ENCODE results near the gene STK11.

STK11 gene

DNA sequence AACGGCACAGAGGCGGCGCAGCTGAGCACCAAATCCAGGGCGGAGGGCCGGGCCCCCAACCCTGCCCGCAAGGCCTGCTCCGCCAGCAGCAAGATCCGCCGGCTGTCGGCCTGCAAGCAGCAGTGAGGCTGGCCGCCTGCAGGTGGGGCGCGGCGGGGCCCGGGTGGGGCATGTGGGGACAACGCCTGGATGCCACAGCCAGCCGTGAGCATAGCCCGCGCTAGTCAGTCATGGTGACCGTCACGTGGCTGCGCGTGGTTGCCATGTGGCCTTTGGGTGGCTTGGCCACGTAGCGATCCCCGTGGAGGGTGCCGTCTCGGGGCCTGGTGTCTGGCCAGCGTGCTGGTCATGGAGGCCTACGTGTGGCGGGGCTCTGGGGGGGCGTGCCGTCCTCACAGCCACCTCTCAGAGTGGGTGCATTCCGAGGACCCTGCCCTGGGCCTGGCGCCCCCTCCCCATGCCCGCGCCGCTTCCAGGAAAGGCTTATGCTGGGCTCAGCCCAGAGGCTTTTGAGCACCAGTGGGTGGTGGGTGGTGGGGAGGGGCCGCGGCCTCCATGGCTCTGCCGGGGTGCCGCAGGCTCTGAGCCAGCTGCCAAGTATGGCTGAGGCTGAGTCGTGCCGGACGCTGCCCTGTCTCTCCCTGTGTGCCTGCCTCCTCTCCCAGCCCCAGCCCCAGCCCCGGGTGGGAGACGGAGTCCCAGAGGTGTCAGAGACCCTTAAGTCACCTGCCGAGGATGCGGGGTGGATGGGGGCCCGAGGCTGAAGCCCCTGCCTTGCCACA is 21.1 kb downstream of the STK11 start:
- no peak for DNase-seq

DNA sequence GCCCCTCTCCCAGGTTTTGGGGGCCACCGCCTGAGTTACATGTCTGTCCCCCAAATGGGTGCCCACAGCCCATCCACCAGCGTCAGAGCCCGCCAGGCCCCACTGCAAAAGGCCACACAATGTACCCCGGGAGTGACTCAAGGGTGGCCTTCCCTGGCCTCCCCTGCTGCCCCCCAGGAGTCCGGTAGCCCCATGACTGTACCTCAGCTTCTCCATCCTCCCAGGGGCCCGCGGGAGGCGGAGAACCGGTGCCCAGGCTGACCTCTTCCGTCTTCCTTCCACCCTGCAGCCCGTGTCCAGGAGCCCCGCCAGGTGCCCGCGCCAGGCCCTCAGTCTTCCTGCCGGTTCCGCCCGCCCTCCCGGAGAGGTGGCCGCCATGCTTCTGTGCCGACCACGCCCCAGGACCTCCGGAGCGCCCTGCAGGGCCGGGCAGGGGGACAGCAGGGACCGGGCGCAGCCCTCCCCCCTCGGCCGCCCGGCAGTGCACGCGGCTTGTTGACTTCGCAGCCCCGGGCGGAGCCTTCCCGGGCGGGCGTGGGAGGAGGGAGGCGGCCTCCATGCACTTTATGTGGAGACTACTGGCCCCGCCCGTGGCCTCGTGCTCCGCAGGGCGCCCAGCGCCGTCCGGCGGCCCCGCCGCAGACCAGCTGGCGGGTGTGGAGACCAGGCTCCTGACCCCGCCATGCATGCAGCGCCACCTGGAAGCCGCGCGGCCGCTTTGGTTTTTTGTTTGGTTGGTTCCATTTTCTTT is 21.9 kb downstream of the STK11 start:
- no peak for DNase-seq

DNA sequence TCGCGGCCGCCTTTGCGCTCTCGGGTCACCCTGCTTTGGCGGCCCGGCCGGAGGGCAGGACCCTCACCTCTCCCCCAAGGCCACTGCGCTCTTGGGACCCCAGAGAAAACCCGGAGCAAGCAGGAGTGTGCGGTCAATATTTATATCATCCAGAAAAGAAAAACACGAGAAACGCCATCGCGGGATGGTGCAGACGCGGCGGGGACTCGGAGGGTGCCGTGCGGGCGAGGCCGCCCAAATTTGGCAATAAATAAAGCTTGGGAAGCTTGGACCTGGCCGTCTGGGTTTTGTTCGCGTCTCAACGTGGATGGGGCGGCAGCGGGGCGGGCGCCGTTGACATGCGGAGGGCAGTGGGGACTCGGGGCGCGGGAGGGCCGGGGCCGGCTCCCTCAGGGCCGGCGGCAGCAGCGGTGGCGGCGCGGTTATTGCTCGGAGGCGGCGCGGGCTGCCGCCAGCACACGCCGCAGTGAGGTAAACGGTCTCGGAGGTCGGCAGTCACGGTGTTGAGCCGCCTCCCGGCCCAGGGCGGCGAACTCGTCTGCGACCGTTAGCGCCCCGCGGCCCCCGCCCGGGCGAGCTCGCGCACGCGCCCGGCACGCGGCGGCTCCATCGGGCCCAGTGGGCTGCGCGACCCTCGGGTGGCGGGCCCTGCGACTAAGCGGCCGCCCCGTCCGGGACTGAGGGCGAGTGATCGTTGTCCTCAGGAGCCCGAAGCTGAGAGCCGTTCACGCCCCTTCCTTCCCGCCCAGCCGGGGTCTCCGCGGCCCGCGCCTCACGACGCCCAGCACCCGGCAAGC is 22.8 kb downstream of the STK11 start:
- no peak for DNase-seq

DNA sequence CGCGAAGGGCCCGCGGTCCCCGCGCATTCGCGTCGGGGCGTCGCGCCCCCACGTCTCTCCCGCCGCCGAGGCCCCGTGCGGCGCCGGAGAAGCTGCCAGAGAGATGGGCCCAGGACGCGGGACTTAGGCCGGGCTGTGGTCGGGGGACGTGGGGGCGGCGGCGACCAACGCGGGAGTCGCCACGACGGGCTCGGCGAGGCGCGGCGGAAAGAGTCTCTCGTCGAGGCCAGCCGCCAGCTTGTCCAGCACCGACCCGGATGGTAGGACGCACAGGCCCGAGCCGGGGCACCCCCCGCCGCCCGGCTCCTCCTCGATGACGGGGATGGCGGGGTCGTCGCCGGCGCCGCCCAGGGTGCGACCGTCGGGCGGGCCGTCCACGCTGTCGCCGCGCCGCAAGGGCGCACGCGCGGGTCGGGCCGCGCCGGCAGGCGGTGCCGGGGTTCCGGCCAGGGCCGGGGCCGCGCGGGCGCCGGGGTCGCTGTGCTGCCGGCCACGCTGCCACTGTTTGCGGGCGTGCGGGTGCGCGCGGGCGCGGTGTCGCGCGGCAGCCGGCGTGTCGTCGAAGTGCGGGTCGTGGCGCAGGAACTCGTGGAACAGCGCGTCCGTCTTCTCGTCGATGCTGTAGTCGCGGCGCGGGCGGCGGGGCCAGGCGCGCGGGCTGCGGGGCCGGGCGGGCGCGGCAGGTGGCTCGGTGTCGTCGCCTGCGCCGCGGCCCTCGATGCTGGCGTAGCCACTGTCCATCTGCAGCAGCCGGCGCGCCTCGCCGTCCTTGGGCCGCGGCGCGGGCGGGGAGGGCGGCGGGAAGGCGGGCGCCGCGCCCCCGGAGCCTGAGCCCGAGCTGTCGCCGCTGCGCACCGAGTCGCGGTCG is 23.7 kb downstream of the STK11 start:
- DNase-seq, result no peak

DNA sequence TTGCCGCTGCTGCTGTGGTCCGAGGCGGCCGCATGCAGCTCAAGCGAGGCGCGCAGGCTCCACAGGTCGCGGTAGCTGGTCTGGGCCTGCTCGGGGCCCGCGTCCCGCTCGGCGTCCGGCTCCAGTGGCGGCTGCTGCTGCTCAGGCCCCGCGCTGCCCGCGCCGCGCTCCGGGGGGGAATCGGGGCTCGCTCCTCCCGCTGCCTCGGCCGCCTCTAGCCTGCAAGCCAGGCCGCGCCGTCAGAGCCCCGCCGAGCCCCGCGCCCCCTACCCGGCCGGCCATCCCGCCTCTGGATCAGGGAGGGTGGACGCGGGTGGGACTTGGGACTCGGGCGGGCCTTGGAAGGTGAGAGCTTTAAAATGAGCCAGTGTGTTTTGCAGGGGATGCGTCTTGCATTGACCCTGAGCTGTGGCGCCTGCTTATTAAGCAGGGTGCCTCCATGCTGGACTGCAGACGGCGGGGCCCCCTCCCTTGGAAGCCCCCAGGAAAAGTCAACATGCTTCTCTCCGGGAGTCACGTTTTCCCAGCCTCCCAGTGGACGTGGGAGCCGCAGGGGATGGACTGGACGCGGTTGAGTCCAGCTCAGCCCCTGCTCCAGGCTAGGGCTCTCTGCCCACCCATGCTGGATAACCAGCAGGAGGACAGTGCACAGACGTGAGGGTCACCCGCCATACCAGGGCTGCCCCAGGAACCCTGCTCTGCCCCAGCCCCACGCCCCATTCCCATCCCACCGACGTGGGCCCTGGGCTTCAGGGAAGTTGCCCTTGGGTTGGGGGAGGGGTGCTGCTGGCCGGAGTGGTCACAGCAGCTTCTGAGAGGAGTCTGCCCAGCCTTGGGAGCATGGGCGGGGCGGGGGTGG is 24.6 kb downstream of the STK11 start:
- no peak for DNase-seq

DNA sequence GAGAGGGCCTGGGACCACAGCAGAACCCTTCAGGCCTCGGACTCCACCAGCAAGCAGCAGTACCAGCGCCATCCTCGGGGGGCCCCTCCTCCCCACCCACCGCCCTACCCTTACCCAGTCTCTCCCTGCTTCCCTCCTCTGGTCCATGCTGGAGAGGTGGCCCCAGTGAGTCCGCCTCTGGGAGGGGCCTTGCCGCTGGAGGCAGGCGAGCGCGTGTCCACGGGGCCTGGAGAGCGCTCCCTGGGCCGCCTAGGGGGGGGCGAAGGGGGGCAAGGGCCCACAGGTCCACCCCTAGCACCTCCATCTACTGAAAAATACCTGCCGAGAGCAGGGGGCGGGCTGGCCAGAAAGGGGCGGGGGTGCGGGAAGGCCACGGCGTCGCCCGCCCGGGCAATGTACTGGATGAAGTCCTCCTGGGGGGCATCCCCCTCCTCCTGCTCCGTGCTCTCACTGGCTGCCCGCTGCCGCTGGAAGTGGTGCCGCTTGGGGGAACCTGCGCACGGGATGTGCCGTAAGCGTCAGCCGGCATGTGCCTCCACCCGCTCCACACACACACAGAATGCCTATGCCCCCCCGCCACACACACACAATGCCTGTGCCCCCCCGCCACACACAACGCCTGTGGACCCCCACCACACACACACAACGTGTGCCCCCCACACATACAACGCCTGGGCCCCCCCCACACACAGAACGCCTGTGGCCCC is 25.4 kb downstream of the STK11 start:
- no peak for DNase-seq

DNA sequence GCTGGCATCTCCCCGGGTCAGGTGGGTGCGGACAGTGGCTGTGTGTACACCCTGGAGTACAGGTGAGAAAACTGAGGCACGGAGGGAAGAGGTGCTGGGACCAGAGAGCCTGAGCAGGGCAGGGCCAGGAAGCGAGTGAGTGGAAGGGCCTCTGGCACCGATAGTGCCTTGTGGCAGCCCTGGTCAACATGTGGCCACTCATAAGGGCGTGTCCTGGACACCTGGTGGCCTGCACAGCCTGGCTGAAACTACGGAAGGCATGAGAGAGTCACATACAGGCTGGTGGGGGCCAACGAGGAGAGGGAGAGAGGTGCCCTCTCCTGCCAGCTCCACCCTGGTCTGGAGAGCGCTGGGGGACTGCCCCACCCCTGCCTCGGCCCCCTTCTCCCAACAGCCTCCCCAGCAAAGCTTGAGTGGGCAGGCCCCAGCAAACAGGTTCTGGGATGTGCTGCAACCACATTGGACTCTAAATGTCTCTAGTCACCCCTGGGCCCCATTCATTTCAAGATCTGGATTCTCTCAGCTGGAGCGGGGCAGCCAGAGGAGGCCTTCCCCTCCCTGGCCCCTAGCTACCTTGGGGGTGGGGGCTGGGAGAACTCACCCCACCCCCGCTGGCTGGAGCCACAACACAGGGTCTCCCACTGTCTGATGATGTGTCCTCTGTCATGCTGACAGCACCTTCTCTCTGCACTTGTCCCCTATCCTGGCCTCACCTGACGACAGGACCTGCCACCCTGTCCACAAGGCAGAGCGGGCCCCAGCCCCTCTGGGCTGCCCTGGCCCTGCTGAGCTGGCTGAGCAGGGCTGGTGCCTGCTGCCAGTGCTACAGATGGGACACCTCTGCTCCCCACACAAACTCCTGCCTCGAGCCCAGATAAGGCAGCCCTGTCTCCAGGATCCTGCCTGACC is 26.4 kb downstream of the STK11 start:
- DNase-seq, result no peak

DNA sequence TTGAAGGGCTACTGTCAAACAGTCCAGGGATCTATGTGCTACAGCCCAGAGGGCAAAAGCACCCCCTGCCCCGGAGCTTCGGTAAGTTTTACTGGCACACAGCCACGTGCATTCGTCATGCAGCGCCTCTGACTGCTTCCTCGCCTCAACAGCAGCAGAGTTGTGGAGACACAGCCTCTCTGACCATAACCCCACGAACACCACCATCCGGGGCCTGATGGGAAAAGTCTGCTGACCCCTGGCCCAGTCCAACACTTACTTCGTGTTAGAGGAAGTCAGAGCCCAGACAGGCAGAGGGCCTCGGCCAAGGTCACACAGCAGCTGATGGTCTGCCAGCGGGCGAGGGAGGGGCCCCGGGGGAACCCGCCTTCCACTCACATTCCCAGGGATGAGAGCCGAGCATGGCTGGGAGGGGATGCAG is 27.1 kb downstream of the STK11 start:
- DNase-seq, result no peak

DNA sequence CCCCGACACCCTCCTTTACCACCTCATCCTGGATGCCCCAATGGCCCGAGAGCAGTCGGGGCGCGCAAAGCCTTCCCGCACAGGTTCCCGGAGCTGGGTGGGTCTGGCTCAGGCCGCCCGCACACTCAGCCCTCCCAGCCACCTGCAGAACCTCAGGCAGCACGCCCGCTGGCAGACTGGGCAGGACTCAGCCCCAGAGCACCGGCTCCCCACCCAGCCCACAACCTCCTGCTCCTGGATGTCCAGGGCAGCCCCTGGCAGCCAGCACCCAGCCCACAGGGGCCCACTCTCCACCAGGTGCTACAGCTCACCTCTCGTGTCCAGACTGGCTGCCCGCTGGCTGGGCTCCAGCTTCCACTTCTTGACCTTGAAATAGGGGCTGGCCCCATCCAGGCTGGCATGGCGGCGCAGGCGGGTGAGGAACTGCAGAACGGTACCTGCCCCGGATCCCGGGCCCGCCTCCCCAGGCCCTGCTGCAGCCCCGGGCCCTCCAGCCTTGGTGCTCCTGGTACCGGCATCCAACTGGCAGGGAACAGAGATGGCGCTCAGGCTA is 27.6 kb downstream of the STK11 start:
- DNase-seq, result no peak

DNA sequence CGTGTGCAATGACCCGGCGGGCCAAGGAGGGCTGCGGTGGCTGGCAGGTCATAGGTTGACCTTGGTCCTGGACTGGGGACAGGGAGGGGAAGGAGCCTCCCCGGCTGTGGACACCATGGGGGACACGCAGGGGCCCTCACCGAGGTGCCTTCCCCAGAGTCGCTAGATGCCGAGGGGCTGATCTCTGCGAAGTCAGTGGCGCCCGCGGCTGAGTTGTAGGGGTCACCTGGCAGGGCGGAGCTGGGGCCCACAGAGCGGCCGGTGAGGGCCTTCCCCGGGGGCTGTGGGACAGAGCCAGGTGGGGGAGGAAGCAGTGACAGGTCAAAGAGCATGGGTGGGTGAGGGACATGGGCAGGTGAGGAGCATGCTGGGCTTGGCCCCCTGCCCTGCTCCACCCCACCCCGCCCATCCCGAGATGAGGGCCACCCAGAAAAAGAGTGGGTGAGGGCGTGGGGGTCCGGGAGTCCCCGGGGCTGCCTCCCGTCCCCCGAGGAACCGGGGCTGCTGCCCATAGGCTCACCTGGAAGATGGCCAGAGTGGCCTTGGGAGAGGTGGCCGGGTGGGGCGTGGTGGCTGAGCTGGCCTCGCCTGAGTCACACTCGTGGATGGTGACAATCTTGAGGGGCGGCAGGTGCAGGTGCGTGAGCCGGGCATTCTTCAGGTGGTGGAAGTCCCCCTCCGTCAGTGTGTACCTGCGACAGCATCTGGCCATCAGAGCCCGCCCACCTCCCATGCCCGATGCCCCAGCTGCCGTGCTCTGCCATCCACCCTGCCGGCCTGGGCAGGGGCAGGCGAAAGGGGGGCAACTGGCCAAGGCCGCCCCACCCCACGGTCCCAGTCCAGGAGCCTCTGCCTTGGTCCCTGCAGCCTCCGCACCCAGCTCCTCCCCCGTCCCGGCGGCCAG is 28.7 kb downstream of the STK11 start:
- DNase-seq, result no peak

DNA sequence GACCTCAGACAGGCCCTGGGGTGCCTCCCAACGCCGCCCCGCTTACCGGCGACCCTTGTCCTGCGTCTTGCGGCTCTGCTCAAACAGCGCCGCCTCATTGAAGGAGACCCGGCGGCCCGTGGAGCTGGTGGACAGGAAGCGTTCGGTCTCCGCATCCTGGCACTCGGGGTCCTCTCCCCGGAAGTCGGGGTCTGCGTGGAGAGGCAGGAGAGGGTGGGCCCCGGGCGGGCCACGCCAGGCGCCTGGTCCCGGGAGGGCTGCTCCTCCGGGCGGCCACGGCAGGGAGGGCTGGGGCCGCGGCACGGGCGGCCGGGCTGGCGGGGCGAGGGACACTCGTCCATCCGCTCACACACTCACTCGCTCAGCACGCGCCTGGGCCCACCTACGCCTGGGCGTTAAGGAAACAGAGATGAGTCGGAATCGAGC is 29.4 kb downstream of the STK11 start:
- no peak for DNase-seq

DNA sequence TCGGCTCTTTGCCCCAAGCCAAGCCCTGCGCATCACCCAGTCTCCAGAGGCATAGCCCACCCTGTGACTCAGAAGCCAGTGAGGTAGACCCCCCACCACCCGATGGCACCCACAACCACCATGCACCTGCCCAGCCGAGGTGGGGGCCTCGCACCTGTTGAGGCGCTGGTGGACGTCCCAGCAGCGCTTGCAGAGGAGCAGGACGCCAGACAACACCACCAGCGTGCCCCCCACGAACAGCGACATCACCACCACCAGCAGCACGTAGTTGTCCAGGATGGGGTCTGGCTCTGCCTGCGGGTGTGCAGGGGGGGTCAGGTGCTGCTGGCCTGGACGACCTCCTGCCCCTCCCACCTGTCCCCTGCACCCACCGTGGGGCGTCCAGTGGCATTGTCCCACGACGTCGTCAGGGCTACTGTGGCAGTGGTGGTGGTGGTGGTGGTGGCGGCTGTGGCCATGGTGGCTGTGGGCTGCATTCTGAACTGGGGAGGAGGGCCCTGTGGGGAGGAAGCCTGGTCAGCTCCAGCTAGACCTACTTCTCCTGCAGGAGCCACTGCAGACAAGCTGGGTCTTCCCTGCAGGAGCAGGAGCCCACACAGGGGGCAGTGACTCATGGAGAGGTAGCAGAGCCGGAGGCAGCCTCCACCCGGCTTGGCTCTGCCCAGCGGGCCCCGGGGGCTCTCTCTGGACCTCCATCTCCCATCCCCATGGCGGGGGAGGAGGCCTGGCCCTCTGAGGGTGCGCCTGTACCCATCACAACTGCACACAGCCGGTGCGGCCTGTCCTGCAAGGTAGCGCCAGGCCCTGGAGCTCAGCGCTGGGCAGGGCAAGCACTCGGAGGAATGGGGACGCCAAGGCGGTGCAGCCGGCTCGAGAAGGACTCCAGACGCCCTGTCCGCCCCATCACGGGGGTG is 30.3 kb downstream of the STK11 start:
- no peak for DNase-seq

DNA sequence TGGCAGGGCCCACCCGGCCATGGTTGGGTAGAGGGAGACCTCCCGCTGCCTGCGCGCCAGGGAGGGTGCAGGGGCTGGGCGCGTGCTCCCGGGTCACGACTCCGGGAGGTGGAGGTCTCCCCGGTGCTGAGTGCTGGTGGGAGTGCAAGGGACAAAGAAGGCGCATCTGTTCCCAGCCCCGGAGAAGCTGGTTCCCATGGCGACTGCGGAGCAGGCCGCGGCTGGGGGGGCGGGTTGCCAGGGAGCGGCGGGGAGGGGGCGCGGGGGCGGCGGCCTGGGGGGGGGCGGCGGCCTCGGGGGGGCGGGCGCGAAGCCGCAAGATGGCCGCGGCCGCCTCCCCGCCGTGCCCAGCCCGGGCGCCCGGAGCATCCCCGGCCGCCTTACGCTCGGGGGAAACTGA is 31.0 kb downstream of the STK11 start:
- DNase-seq, result no peak

DNA sequence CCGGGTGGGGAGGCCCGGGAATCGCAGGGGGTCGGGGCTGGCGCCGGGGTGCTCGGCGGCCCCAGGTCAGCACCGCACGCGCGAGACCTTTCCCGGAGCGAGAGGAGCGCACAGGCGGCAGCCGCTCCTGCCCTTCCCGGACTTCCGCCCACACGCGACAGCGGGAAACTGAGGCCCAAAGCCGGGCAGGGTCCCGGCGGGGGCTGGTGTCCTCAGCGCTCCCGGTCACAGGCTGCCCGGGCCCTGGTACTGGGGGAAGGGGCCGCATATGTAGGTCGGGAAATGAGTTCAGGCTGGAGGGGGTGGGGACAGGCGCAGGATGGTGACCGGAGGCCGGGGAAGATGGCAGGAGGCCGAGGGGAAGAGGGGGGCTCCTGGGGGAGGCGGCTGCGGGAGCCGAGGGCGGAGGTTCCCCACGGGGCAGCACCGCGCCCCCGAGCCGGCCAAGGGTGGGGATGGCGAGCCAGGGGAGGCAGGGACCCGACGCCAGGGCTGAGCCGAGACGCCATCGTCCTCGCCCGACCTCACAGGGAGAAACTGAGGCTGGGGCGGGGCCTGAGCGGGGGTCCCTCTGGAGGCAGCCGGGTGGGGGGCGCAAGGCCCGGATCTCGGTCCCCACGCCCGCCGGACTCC is 31.6 kb downstream of the STK11 start:
- DNase-seq, result peak; percentile 71

DNA sequence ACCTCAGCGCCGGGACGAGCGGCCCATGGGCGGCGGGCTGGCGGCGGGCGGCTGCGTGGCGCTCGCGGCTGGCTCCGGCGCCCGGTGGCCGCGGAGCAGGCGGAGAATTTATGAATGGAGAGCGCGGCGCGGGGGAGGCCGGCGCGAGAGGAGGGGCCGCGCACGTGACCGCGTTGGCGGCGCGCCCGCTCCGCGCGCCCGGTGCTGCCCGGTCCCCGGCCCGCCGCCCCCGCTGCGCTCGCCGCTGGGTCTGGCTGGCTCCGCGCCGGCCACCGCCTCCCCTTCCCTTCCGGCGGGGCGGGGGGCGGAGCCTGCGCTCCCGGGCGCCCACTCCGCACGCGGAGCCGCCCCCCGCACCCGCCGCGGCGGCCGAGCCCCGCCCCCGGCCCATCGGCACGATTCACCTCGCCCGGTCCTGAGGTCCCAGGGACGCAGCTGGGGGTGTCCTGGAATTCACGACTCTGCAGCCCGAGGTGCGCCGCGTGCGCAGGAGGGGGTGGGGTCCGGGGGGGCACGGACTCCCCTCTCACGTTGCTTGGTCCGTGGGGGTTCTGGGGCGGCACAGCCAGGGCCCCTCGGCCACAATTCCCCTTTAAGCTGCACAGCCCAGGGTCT is 32.3 kb downstream of the STK11 start, which contains the start of gene CBARP:
TSS of gene CBARP (minus strand) at position 252 of the 615 bp plus-strand sequence. CDS start 1,905 bp downstream, outside the sequence.
- peak; percentile 48 for DNase-seq
